SK-N-MC (cell line): ENCODE measurements around the gene CDK2AP2.

Experiments used
- EZH2 ChIP-seq: fragments of 200-600 bp; sonication (generic); IDR thresholded peaks from one replicate; pipeline ENCODE4 v1.6.1; 2017; ENCODE audit warnings: antibody characterized with exemption
- POLR2AphosphoS5 ChIP-seq: IDR thresholded peaks from 2 replicates; pipeline ENCODE4 v1.6.1; 2012; ENCODE audit warnings: mild to moderate bottlenecking, low read depth, low read length, borderline replicate concordance

DNA sequence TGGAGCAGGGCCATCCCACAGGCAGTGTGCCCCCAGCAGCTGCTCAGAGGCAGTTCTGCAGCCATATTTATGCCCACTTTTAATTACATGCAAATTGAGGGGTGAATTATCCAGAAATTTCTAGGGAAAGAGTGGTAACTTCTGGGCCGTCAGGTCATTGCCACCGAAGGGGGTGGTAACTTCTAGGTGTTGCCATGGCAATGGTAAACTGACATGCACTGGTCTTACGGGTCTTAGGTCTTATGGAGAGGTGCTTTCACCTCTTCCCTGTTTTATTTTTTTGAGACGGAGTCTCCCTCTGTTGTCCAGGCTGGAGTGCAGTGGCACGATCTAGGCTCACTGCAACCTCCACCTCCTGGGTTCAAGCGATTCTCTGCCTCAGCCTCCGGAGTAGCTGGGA is 35.1 kb downstream of the CDK2AP2 start:
- TF ChIP-seq EZH2, result no peak
- TF ChIP-seq POLR2AphosphoS5, result no peak
